Effector memory CD4-positive, alpha-beta T cell (primary cell): ENCODE data around the gene DSC2.
"Not testable (repeated sequence)": the region's sequence is repeated elsewhere in the genome, so short reads cannot be mapped to it uniquely, and the experiment has no call there.

ENCODE experiments used
- DNase-seq, 3 donors: peaks; one replicate each; pipeline ENCODE4 v3.0.0-alpha.2; 2020
- H3K27ac ChIP-seq: 2 replicates; pipeline ENCODE4 v1.7.0; 2013; ENCODE audit warnings: mild to moderate bottlenecking, low read length, moderate library complexity; ENCODE audit not compliant: insufficient read depth, poor library complexity, severe bottlenecking
- H3K27me3 ChIP-seq: replicated peaks from 2 replicates; pipeline ENCODE4 v1.7.0; 2013; ENCODE audit warnings: mild to moderate bottlenecking, low read length; ENCODE audit not compliant: insufficient read depth, control insufficient read depth, poor library complexity, severe bottlenecking
- H3K36me3 ChIP-seq: 2 replicates; pipeline ENCODE4 v1.7.0; 2013; ENCODE audit warnings: mild to moderate bottlenecking, low read length, moderate library complexity; ENCODE audit not compliant: control insufficient read depth, insufficient read depth
- H3K4me1 ChIP-seq: 2 replicates; pipeline ENCODE4 v1.7.0; 2013; ENCODE audit warnings: low read length, mild to moderate bottlenecking; ENCODE audit not compliant: control insufficient read depth, insufficient read depth, poor library complexity, severe bottlenecking
- H3K4me3 ChIP-seq: 2 replicates; pipeline ENCODE4 v1.7.0; 2013; ENCODE audit warnings: low read length, low read depth, mild to moderate bottlenecking; ENCODE audit not compliant: insufficient read depth, poor library complexity, severe bottlenecking
- H3K9me3 ChIP-seq: 2 replicates; pipeline ENCODE4 v1.7.0; 2013; ENCODE audit warnings: mild to moderate bottlenecking, low read length, moderate library complexity; ENCODE audit not compliant: control insufficient read depth

Gene DSC2

GRCh38 chr18:31039426-31039825 lies 62.8 kb downstream of the DSC2 start:
- no peaks in the 10 kb centered on the region for H3K9me3 ChIP-seq
- DNase-seq, result no peak
- H3K27me3 ChIP-seq, result no peaks in the 10 kb centered on the region
- no peaks in the 10 kb centered on the region for H3K36me3 ChIP-seq
- H3K4me3 ChIP-seq, result no peak overlapping the region
- H3K27ac ChIP-seq, result no peak overlapping the region
- no peaks in the 10 kb centered on the region for H3K4me1 ChIP-seq

DNA sequence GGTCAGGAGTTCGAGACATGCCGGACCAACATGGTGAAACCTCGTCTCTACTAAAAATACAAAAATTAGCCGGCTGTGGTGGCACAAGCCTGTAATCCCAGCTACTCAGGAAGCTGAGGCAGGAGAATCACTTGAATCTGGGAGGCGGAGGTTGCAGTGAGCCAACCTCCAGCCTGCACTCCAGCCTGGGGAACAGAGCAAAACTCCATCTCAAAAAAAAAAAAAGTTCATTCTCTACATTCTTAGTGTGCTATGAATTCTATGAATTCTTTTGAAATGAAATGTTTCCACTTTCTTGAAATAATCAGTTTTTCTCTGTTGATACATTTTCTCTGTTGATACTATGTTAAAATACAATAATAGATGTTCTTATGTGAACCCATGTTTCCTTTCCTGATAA lies 64.5 kb downstream of the DSC2 start:
- H3K4me1 ChIP-seq, H3K27ac ChIP-seq, H3K27me3 ChIP-seq, H3K4me3 ChIP-seq, DNase-seq, H3K9me3 ChIP-seq, H3K36me3 ChIP-seq: not testable (repeated sequence)

DNA sequence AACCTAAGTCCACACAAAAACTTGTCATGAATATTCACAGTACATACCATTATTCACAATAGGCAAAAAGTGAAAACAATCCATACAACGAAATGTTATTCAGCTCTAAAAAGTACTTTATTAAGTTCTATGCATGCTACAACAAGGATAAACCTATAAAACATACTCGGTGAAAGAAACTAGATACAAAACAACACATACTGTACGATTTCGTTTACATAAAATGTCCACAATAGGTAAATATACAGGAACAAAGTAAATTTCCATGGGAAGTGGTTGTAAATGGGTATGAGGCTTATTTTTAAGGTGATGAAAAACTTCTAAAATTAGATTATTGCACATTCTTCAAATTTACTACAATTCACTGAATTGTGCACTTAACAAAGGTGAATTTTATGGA lies 67.7 kb downstream of the DSC2 start:
- H3K4me3 ChIP-seq, result no peak overlapping the region
- H3K9me3 ChIP-seq, result no peaks in the 10 kb centered on the region
- no peaks in the 10 kb centered on the region for H3K27me3 ChIP-seq
- DNase-seq, result no peak
- no peaks in the 10 kb centered on the region for H3K4me1 ChIP-seq
- H3K27ac ChIP-seq, result no peak overlapping the region
- H3K36me3 ChIP-seq, result no peaks in the 10 kb centered on the region

- H3K4me1 ChIP-seq, result no peaks in the 10 kb centered on the region
- H3K4me3 ChIP-seq, result no peak overlapping the region
- no peaks in the 10 kb centered on the region for H3K9me3 ChIP-seq
- DNase-seq, result no peak
- no peaks in the 10 kb centered on the region for H3K27me3 ChIP-seq
- H3K36me3 ChIP-seq, result no peaks in the 10 kb centered on the region
- no peak overlapping the region for H3K27ac ChIP-seq
Observed at GRCh38 chr18:31030574-31031278, 71.5 kb downstream of the DSC2 start.

GRCh38 chr18:31015715-31016434 lies 86.3 kb downstream of the DSC2 start:
- Histone ChIP-seq H3K27me3 (no peaks in the 10 kb centered on the region), H3K4me1 (no peaks in the 10 kb centered on the region), H3K36me3 (no peaks in the 10 kb centered on the region), H3K4me3 (no peak overlapping the region), H3K27ac (no peak overlapping the region), H3K9me3 (no peaks in the 10 kb centered on the region)
- no peak for DNase-seq

DNA sequence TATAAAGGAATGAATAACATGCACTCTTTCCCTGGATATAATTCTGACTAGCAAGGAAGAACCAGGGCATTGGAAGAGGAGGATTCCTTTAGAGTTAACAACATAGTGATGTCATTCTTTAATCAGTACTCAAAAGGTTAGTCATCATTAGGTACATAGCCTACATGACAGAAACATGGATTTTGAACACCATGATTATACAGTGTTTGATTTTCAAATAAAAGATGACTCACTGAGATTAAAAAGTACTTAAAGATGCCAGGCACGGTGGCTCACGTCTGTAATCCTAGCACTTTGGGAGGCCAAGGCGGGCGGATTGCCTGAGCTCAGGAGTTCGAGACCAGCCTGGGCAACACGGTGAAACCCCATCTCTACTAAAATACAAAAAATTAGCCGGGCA lies 90.8 kb downstream of the DSC2 start:
- H3K27me3 ChIP-seq, result not testable (repeated sequence)

DNA sequence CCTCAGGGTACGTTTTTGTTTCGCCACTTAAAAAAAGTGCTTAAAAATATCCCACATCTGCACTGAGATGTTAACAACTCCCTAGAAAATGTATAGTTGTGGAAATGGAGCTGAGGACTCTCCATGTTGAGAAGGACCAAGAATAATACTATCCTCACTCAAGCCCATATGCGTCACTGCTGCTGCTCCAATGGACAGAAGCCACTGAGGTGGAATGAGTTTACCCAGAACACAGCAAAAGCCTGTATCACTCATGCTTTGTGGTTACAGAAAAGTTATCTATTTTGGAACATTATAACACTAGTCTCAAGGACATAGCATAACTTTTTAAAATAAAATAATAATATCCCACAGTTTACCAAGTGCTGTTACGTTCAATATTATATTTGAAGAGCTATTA lies 91.6 kb downstream of the DSC2 start:
- no peaks in the 10 kb centered on the region for H3K4me1 ChIP-seq
- H3K27me3 ChIP-seq, result no peaks in the 10 kb centered on the region
- no peak overlapping the region for H3K4me3 ChIP-seq
- H3K36me3 ChIP-seq, result no peaks in the 10 kb centered on the region
- no peaks in the 10 kb centered on the region for H3K9me3 ChIP-seq
- no peak overlapping the region for H3K27ac ChIP-seq
- no peak for DNase-seq

More for the DNA sequence above, 90.8 kb downstream of the DSC2 start:
- DNase-seq, H3K9me3 ChIP-seq, H3K27ac ChIP-seq, H3K36me3 ChIP-seq, H3K4me3 ChIP-seq, H3K4me1 ChIP-seq: not testable (repeated sequence)
